GM03348 (cell line): Measurements from ENCODE around the gene ATP6V0A4.
A peak's percentile ranks its signal among the peaks of the same experiment; 100 is the strongest.
"Not testable (repeated sequence)": the region's sequence is repeated elsewhere in the genome, so short reads cannot be mapped to it uniquely, and the experiment has no call there.

Experiments used
- DNase-seq: peaks from one replicate; pipeline ENCODE4 v3.0.0; 2012; ENCODE audit warnings: low spot score

The ATP6V0A4 gene

GRCh38 chr7:138700857-138701536 is 97.0 kb downstream of the ATP6V0A4 start, which contains the start of gene SVOPL:
Gene SVOPL, minus strand, starts transcription at chr7:138701362. Its CDS starts 22,317 bp downstream, at chr7:138679045.
- no peak for DNase-seq

GRCh38 chr7:138699661-138700060 is 98.3 kb downstream of the ATP6V0A4 start:
- no peak for DNase-seq

DNA sequence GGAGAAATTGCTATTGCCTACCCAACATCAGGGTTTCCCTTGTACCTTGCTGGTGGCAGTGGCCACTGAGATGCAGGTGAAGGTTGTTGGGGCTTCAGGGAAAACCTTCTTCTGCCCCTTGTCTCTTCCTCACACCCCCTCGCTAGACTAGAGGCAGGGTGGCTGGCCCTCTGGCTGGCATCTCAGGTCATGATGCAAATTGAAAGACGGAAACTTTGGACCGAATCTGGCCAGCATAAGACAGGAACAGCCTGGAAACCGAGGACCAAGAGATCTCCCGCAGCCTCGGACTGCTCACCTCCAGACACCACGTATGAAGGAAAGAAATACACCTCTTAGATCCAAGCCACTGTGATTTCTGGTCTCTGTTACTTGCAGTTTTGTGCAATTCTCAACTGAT is 99.7 kb downstream of the ATP6V0A4 start:
- DNase-seq = no peak

- DNase-seq = no peak
Observed at GRCh38 chr7:138697535-138698182, 100.3 kb downstream of the ATP6V0A4 start.

DNA sequence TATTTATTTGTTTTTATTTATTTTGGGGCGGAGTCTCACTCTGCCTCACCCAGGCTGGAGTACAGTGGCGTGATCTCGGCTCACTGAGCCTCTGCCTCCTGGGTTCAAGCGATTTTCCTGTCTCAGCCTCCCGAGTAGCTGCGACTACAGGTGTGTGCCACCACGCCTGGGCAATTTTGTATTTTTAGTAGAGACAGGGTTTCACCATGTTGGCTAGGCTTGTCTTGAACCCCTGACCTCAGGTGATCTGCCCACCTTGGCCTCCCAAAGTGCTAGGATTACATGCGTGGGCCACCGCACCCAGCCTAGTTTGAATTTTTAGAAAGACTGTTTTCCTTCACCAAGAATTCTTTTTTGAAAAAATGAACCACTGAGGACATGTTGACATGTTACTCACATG is 102.2 kb downstream of the ATP6V0A4 start:
- DNase-seq = not testable (repeated sequence)

GRCh38 chr7:138695106-138695505 is 102.9 kb downstream of the ATP6V0A4 start:
- DNase-seq = no peak

GRCh38 chr7:138691178-138691577 is 106.8 kb downstream of the ATP6V0A4 start:
- DNase-seq = no peak

DNA sequence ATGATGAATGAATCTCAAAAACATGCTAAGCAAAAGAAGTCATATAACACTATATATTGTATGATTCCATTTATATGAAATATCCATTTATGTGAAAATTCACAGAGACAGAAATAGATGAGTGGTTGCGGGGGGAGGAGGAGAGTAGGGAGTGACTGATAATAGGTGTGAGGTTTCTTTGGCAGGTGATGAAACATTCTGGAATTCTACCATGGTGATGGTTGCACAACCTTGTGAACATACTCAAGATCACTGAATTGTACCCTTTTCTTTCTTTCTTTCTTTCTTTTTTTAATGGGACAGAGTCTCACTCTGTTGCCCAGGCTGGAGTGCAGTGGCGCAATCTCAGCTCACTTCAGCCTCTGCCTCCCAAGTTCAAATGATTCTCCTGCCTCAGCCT is 107.5 kb downstream of the ATP6V0A4 start:
- DNase-seq = no peak

DNA sequence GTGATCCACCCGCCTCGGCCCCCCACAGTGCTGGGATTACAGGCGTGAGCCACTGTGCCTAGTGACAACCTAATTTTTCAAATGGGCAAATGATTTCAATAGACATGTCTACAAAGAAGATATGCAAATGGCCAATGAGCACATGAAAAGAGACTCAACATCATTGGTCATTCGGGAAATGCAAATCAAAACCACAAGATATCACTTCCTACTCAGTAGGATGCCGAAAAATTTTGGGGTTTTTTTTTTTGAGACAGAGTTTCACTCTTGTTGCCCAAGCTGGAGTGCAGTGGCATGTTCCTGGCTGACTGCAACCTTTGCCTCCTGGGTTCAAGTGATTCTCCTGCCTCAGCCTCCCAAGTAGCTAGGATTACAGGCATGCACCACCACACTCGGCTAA is 110.0 kb downstream of the ATP6V0A4 start:
- DNase-seq = not testable (repeated sequence)

DNA sequence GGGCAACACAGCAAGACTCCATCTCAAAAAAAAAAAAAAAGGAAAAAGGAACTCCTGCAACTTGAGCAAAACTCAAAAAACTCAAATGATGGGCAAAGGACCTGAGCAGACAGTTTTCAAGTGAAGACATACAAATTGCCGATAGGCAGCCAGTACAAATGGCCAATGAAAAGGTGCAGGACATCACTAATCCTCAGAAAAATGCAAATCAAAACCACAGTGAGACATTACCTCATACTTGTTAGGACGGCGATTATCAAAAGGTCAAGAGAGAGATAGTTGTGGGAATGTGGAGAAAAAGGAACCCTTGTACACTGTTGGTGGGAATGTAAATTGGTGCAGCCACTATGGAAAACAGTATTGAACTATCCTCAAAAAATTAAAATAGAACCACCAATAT is 113.7 kb downstream of the ATP6V0A4 start:
- DNase-seq = no peak

DNA sequence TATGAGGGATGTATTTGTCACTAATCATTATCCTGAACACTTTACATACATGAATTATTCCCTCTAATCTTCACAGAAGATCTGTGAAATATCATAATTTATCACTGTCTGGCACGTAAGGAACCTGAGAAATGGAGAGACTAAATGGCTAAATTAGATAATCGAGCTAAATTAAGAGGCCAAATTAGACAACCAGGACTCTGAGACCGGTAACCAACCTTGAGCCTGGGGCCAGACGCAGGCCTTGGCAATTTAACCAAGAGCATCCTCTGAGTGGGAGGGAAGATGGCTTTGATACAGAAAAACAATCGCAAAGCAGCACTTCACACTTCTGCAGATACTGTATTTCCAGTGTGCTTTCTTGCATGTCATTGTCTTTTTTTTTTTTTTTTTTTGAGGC is 118.2 kb downstream of the ATP6V0A4 start:
- no peak for DNase-seq

GRCh38 chr7:138670594-138670993 is 127.4 kb downstream of the ATP6V0A4 start:
- DNase-seq = no peak

DNA sequence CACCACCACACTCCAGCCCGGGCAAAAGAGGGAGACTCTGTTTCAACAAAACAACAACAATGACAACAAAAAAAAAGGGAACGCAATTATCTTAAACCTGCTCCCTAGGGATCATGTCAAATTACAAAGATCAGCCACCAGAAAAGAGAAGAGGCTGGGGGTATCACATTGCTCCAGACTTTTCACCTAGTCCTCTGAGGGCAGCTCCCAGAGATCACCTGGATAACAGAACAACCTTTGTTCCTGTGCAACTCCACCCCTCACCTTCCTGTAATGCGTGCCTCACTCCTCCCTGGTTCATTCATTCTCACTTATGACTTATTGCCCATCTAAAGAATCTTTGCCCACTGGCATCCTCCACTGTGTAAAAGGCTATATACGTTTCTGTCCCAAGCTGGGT is 128.6 kb downstream of the ATP6V0A4 start:
- no peak for DNase-seq

DNA sequence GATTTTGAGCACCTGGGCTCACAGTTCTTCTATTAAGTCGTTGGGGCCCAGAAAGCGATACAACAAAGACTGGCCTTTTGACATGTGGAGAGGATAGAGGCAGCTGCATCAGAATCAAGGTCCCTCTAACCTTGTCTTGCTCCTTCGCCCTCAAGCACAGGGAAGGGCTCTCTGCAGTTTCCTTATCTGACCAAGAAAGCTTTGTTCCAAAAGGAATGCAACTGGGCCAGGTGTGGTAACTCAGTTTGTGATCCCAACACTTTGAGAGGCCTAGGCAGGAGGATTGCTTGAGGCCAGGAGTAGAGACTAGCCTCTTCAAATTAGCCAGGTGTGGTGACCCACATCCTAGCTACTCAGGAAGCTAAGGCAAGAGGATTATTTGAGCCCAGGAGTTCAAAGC is 129.1 kb downstream of the ATP6V0A4 start:
- DNase-seq = no peak

DNA sequence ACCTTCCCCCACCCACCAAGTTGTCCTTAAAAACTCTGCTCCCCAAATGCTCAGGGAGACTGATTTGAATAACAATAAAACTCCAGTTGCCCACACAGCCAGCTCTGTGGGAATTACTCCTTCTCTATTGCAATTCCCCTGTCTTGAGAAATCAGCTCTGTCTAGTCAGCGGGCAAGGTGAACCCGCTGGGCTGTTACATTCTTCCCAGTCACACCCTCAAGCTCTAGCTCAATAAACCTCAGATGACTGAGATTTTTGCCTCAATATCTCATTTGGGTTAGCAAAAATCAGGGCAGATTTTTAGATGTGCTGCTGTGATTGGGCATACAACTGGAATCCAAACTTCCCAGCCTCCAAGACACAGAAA is 129.8 kb downstream of the ATP6V0A4 start:
- no peak for DNase-seq

DNA sequence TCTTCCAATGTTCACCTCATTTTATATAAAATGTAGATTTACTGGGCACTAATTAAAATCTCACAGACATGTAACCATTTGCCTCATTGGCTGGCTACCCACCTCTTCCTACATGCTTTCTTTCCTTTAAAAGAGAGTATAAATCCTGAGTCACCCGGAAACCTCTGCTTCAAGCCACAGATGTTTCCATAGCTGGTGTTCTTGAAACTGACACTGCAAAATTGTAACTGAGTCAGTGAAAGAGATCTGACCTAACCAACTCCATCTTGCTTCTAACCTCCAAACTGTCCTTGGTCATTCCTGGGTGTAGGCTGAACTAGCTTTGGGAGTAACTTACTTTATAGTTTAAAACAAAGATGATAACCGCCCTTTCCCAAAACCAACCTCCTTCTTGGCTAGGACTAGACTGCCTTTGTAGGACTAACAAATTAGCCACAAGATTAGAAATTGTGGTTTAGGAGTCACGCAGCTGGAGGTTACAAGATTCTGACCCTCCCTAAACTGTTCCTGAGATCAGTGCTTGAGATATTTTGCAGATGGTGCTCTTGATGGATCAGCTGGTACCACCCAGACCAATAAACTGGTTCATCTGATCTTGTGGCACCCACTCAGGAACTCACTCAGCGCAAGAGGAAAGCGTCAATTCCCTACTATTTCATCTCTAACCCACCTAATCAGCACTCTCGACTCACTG is 130.3 kb downstream of the ATP6V0A4 start:
- no peak for DNase-seq

GRCh38 chr7:138666385-138666784 is 131.6 kb downstream of the ATP6V0A4 start:
- no peak for DNase-seq

- DNase-seq = no peak
Observed at GRCh38 chr7:138665669-138666140, 132.3 kb downstream of the ATP6V0A4 start.

DNA sequence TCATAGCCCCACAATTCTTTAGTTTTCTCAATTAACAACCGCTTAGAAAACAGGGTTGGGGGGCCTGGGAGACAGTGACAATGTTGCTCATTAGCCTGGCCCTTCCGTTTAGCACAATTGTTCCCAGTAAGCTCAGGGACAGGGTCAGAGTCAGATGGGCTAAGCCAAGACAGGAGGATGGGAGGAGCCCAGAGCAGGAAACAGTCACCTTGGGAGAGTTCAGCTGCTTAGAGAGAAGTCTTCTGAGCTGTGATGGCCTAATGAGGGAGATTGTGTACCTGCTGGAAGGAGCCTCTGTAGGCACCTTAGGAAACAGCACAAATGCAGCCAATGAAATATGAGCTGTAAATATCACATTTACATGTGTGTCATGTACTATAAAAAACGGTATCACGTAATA is 132.7 kb downstream of the ATP6V0A4 start:
- no peak for DNase-seq

GRCh38 chr7:138663725-138664710 is 134.0 kb downstream of the ATP6V0A4 start:
- peak; percentile 16 for DNase-seq

- DNase-seq = no peak
Observed at GRCh38 chr7:138662991-138663320, 135.0 kb downstream of the ATP6V0A4 start.
